Measurements from ENCODE around the gene GRB2. TPM values are rescaled to one million over a fixed set of nuclear protein-coding genes. Genes with fewer than 3 reads are reported as not detected.

Gene GRB2
- total RNA-seq, 3 donors from 2014 or later = 97.8 to 116 (median 102) TPM

DNA sequence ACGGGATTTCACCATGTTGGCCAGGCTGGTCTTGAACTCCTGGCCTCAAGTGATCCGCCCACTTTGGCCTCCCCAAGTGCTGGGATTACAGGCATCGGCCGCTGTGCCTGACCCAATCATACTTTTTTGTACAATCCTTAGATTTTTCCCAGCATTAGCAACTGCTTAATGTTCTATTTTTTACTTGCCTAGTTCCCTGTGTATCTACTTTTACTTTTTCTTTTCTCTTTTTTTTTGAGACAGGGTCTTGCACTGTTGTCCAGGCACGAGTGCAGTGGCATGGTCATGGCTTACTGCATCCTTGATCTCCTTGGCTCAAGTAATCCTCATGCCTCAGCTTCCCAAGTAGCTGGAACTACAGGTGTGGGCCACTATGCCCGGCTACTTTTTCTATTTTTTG is 9.5 kb downstream of the GRB2 start:
- H3K4me3 ChIP-seq = no peak overlapping the region
- no peaks in the 10 kb centered on the region for H3K9me3 ChIP-seq
- peaks cover 30% of the 10 kb centered on the region for H3K4me1 ChIP-seq (ENCODE audit: low read depth)
- H3K36me3 ChIP-seq (ENCODE audit: low read depth) = no peaks in the 10 kb centered on the region
- no peak for ATAC-seq
- no peak for DNase-seq
- no peak for TF ChIP-seq CTCF (IDR thresholded peaks at IDR 0.05)
- intact Hi-C loops (cut with DNase I, micrococcal nuclease) = no loop called here

DNA sequence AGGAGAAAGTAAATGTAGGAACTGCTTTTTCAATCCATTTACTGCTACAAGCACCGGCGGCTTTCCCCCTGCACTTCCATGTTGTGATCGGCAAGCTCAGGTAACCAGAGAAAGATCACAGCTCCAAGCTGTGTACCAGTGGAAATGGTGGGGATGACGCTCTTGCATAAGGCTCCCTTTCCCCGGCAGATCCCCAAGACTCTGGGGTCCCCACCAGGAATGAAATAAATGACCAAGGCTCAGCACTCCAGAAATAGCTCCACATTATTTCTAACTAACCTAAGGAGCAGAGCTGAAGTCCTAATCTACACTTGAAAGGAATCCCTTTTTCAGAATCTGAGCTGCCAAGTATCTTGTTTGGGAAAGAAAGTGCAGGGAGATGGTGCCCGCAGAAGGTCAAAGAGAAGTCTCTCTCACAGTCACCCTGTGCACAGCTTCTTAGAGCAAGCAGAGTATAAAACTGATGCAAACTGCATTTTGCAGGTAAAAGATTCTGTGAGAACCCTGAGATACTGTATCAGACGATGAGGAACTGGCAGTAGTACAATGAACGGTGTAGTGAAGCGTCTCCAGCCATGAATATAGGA is 11.1 kb downstream of the GRB2 start:
- intact Hi-C loops (cut with DNase I, micrococcal nuclease) = no loop called here
- H3K4me3 ChIP-seq = no peak overlapping the region
- no peaks in the 10 kb centered on the region for H3K36me3 ChIP-seq (ENCODE audit: low read depth)
- ATAC-seq = peak; percentile 21
- H3K9me3 ChIP-seq = no peaks in the 10 kb centered on the region
- no peak for DNase-seq
- H3K4me1 ChIP-seq (ENCODE audit: low read depth) = peaks cover 38% of the 10 kb centered on the region
- no peak for TF ChIP-seq CTCF (IDR thresholded peaks at IDR 0.05)

DNA sequence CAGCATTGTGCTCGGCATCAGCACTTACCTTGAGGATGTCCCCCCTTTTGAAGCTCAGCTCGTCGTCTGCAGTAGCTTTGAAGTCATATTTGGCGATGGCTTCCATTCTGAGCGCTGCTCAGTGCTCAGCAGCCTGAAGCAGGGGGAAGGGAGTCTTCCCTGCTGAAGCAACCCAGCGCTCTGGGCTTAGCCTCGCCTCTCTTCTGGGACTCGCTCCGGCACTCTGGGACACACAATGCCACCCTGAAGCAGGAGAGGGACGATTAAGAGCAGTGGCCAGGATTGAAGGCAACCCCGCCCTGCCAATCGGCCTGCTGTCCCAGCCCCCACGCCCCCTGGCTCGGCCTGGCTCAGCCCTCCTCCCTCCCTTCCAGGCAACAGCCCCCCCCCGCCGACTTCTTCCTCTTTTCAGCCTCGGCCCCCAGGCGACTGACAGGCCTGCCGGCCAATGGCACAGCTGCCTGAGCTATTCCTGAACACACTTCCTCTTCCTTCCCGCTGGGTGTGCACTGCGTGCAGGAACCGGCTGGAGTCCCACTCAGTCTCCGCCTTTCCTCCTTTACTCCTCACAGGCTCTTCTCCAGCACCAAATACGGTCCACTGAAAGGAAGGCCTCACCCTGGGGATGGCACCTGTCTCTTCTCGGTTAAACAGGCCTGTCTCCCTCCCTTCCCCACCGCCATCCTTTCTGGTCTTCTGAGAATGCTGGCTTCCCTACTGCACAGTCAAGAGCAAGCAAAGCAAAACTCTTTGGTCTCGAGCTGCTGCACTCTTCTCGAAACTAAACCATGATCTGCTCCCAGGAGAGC is 11.8 kb downstream of the GRB2 start:
- peak overlapping the region; percentile 9 for H3K4me3 ChIP-seq
- no peaks in the 10 kb centered on the region for H3K9me3 ChIP-seq
- H3K36me3 ChIP-seq (ENCODE audit: low read depth) = no peaks in the 10 kb centered on the region
- H3K4me1 ChIP-seq (ENCODE audit: low read depth) = peaks cover 38% of the 10 kb centered on the region
- no peak for TF ChIP-seq CTCF (IDR thresholded peaks at IDR 0.05)
- intact Hi-C loops (cut with DNase I, micrococcal nuclease) = no loop called here
- ATAC-seq (peak; percentile 99), DNase-seq (peak; percentile 99)

DNA sequence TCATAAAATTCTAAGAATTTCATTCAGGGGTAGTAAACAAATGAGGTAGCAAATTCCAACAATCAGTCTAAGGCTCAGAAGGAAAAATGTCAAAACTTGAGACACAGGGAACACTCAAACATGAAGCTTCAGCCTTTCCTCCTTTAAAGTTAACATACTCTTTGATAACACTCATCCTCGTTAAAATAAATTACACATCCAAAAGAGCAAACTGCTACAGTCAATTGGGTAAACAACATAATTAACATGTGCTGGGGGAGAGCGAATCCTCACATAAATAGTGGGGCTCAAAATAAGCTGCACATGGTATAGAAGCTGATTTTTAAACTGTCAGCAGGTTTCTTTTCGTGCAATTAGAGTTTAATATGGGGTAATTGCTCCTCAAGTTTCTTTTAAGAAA is 12.9 kb downstream of the GRB2 start:
- intact Hi-C loops (cut with DNase I, micrococcal nuclease) = no loop called here
- H3K4me1 ChIP-seq (ENCODE audit: low read depth) = peaks cover 38% of the 10 kb centered on the region
- TF ChIP-seq CTCF (IDR thresholded peaks at IDR 0.05) = no peak
- H3K4me3 ChIP-seq = no peak overlapping the region
- ATAC-seq = no peak
- H3K9me3 ChIP-seq = no peaks in the 10 kb centered on the region
- no peaks in the 10 kb centered on the region for H3K36me3 ChIP-seq (ENCODE audit: low read depth)
- no peak for DNase-seq

- DNase-seq = no peak
- peaks cover 38% of the 10 kb centered on the region for H3K4me1 ChIP-seq (ENCODE audit: low read depth)
These were observed 14.5 kb downstream of the GRB2 start for GRCh38 chr17:75390982-75391381.

More at GRCh38 chr17:75390982-75391381, 14.5 kb downstream of the GRB2 start:
- H3K4me3 ChIP-seq = no peak overlapping the region
- no peaks in the 10 kb centered on the region for H3K9me3 ChIP-seq
- no peak for TF ChIP-seq CTCF (IDR thresholded peaks at IDR 0.05)
- intact Hi-C loops (cut with DNase I, micrococcal nuclease) = no loop called here
- no peaks in the 10 kb centered on the region for H3K36me3 ChIP-seq (ENCODE audit: low read depth)
- no peak for ATAC-seq

All from mucosa of descending colon (tissue), 3 donors.